NCI-H146 (cell line): Measurements from ENCODE around the gene ADCK2.
"Not testable (repeated sequence)": the region's sequence is repeated elsewhere in the genome, so short reads cannot be mapped to it uniquely, and the experiment has no call there.

Experiments used
- DNase-seq: peaks from one replicate; lab custom pipeline; 2025; lab: John Stamatoyannopoulos, UW

Gene ADCK2

GRCh38 chr7:140674356-140674800 is 1.6 kb downstream of the ADCK2 start:
- DNase-seq = no peak

- peak; percentile 10 for DNase-seq
Measured at GRCh38 chr7:140674899-140675701, 2.4 kb downstream of the ADCK2 start.

GRCh38 chr7:140675726-140676125 is 3.0 kb downstream of the ADCK2 start:
- DNase-seq = no peak

- no peak for DNase-seq
Measured at GRCh38 chr7:140676306-140676705, 3.6 kb downstream of the ADCK2 start.

- not testable (repeated sequence) for DNase-seq
Measured at GRCh38 chr7:140676956-140677355, 4.2 kb downstream of the ADCK2 start.

GRCh38 chr7:140677496-140677895 is 4.8 kb downstream of the ADCK2 start:
- DNase-seq = no peak

- DNase-seq = no peak
Measured at GRCh38 chr7:140678081-140678815, 5.5 kb downstream of the ADCK2 start.

- DNase-seq = no peak
Measured at GRCh38 chr7:140678816-140679130, 6.0 kb downstream of the ADCK2 start.

GRCh38 chr7:140679186-140679585 is 6.4 kb downstream of the ADCK2 start:
- no peak for DNase-seq

- DNase-seq = no peak
Measured at GRCh38 chr7:140680886-140681285, 8.1 kb downstream of the ADCK2 start.

- DNase-seq = no peak
Measured at GRCh38 chr7:140681766-140682165, 9.0 kb downstream of the ADCK2 start.

- no peak for DNase-seq
Measured at GRCh38 chr7:140683657-140684056, 10.9 kb downstream of the ADCK2 start.

- DNase-seq = no peak
Measured at GRCh38 chr7:140684066-140684950, 11.6 kb downstream of the ADCK2 start.

GRCh38 chr7:140685407-140686087 is 12.8 kb downstream of the ADCK2 start:
- no peak for DNase-seq

GRCh38 chr7:140686921-140687320 is 14.2 kb downstream of the ADCK2 start:
- DNase-seq = no peak

- DNase-seq = no peak
Measured at GRCh38 chr7:140688341-140688740, 15.6 kb downstream of the ADCK2 start.

GRCh38 chr7:140689199-140690152 is 16.7 kb downstream of the ADCK2 start:
- DNase-seq = no peak

- no peak for DNase-seq
Measured at GRCh38 chr7:140691376-140692045, 18.8 kb downstream of the ADCK2 start.

GRCh38 chr7:140693849-140694248 is 21.1 kb downstream of the ADCK2 start:
- DNase-seq = not testable (repeated sequence)

GRCh38 chr7:140694592-140694991 is 21.8 kb downstream of the ADCK2 start:
- DNase-seq = no peak
